ENCODE measurements around the gene SVBP.

The SVBP gene

GRCh38 chr1:42797979-42798378 lies 19.2 kb downstream of the SVBP start:
- FAIRE-seq = no peak

GRCh38 chr1:42797414-42797813 lies 19.8 kb downstream of the SVBP start:
- FAIRE-seq = no peak

GRCh38 chr1:42793824-42794223 lies 23.4 kb downstream of the SVBP start:
- FAIRE-seq = no peak

- FAIRE-seq = no peak
These were observed 29.2 kb downstream of the SVBP start for GRCh38 chr1:42788021-42788420.

- FAIRE-seq = no peak
These were observed 31.1 kb downstream of the SVBP start for GRCh38 chr1:42786097-42786496.

GRCh38 chr1:42784946-42785693 lies 32.1 kb downstream of the SVBP start, which contains the start of gene TMEM269:
Gene TMEM269 (plus strand): TSS chr1:42784991. CDS start chr1:42789894, 4,903 bp downstream.
- no peak for FAIRE-seq

- no peak for FAIRE-seq
These were observed 32.7 kb downstream of the SVBP start for GRCh38 chr1:42784547-42784945.

- FAIRE-seq = no peak
These were observed 34.1 kb downstream of the SVBP start for GRCh38 chr1:42783092-42783491.

- no peak for FAIRE-seq
These were observed 37.0 kb downstream of the SVBP start for GRCh38 chr1:42780176-42780575.

GRCh38 chr1:42779725-42780124 lies 37.5 kb downstream of the SVBP start:
- no peak for FAIRE-seq

GRCh38 chr1:42777852-42778251 lies 39.3 kb downstream of the SVBP start:
- FAIRE-seq = no peak

- FAIRE-seq = no peak
These were observed 40.7 kb downstream of the SVBP start for GRCh38 chr1:42776502-42776901.

GRCh38 chr1:42774928-42775526 lies 42.2 kb downstream of the SVBP start:
- no peak for FAIRE-seq

GRCh38 chr1:42773420-42773819 lies 43.8 kb downstream of the SVBP start:
- no peak for FAIRE-seq

- no peak for FAIRE-seq
These were observed 47.4 kb downstream of the SVBP start for GRCh38 chr1:42769811-42770210.

GRCh38 chr1:42768172-42768571 lies 49.0 kb downstream of the SVBP start:
- no peak for FAIRE-seq

GRCh38 chr1:42767510-42768000 lies 49.6 kb downstream of the SVBP start:
- no peak for FAIRE-seq

GRCh38 chr1:42766741-42767509 lies 50.3 kb downstream of the SVBP start, which contains the start of the genes C1orf50 and P3H1:
Gene C1orf50 (plus strand): TSS chr1:42767249. CDS start chr1:42767312, 63 bp downstream.
Gene P3H1 (minus strand): TSS chr1:42767028. CDS start chr1:42766971, 57 bp downstream.
- FAIRE-seq = peak; percentile 96

- no peak for FAIRE-seq
These were observed 51.1 kb downstream of the SVBP start for GRCh38 chr1:42765832-42766740.

- FAIRE-seq = no peak
These were observed 51.9 kb downstream of the SVBP start for GRCh38 chr1:42765269-42765668.

GRCh38 chr1:42762269-42762668 lies 54.9 kb downstream of the SVBP start:
- no peak for FAIRE-seq

- no peak for FAIRE-seq
These were observed 55.6 kb downstream of the SVBP start for GRCh38 chr1:42761567-42761966.

Measured in endometrium (tissue), 2 donors.